Erythroblast (primary cell): Measurements from ENCODE around the gene SIRT7.

Experiments
- DNase-seq, 2 experiments: peaks; one replicate each; lab custom pipeline; 2025; lab: John Stamatoyannopoulos, UW
- GATA1 ChIP-seq: IDR thresholded peaks from 2 replicates; pipeline ENCODE4 v1.6.1; 2011; ENCODE audit warnings: low read depth, mild to moderate bottlenecking, control low read depth, low read length, moderate library complexity
- POLR2A ChIP-seq: IDR thresholded peaks from 2 replicates; pipeline ENCODE4 v1.6.1; 2011; ENCODE audit warnings: mild to moderate bottlenecking, low read length

Gene SIRT7

GRCh38 chr17:81879121-81879520, 38.9 kb downstream of the SIRT7 start:
- TF ChIP-seq POLR2A (no peak), GATA1 (no peak)
- DNase-seq: no peak

GRCh38 chr17:81878294-81878693, 39.7 kb downstream of the SIRT7 start:
- TF ChIP-seq POLR2A (no peak), GATA1 (no peak)
- DNase-seq: no peak

GRCh38 chr17:81877569-81877968, 40.4 kb downstream of the SIRT7 start:
- TF ChIP-seq POLR2A (no peak), GATA1 (no peak)
- DNase-seq: no peak

- peak; percentile 94 to 97 for DNase-seq
- TF ChIP-seq GATA1: no peak
- peak; percentile 84 for TF ChIP-seq POLR2A
These were observed 46.4 kb downstream of the SIRT7 start for GRCh38 chr17:81871387-81872230.

GRCh38 chr17:81870981-81871386, 47.0 kb downstream of the SIRT7 start, which contains the start of gene ARHGDIA:
TSS of gene ARHGDIA (minus strand) at chr17:81871337. CDS start at chr17:81869930, 1,407 bp downstream.
- TF ChIP-seq POLR2A: no peak
- TF ChIP-seq GATA1: no peak
- no peak for DNase-seq

- TF ChIP-seq POLR2A (no peak), GATA1 (no peak)
- DNase-seq: peak; percentile 62 to 74
These were observed 47.6 kb downstream of the SIRT7 start for GRCh38 chr17:81870131-81870980.

- DNase-seq: peak; percentile 53 to 68
These were observed 48.5 kb downstream of the SIRT7 start for GRCh38 chr17:81869221-81870130.

GRCh38 chr17:81868674-81869220, 49.2 kb downstream of the SIRT7 start:
- DNase-seq: peak in 1 of 2 experiments; percentile 32
- no peak for TF ChIP-seq GATA1

More at GRCh38 chr17:81869221-81870130, 48.5 kb downstream of the SIRT7 start:
- TF ChIP-seq GATA1 (no peak), POLR2A (no peak)

GRCh38 chr17:81867991-81868673, 49.8 kb downstream of the SIRT7 start:
- TF ChIP-seq POLR2A: no peak
- TF ChIP-seq GATA1: no peak
- no peak for DNase-seq

GRCh38 chr17:81867170-81867990, 50.6 kb downstream of the SIRT7 start:
- TF ChIP-seq POLR2A (peak; percentile 58), GATA1 (no peak)
- no peak for DNase-seq

GRCh38 chr17:81866440-81867169, 51.4 kb downstream of the SIRT7 start:
- TF ChIP-seq GATA1 (no peak), POLR2A (no peak)
- DNase-seq: peak in 1 of 2 experiments; percentile 38
